ENCODE measurements around the gene NFATC2IP. TPM values are rescaled to one million over a fixed set of nuclear protein-coding genes. Genes with fewer than 3 reads are reported as not detected.

Gene NFATC2IP
- total and polyA plus RNA-seq, 2 of the 8 experiments (the other 6 are each of a cell fraction or from before 2014, with no cell fraction given), result 54.4 to 71.5 TPM

DNA sequence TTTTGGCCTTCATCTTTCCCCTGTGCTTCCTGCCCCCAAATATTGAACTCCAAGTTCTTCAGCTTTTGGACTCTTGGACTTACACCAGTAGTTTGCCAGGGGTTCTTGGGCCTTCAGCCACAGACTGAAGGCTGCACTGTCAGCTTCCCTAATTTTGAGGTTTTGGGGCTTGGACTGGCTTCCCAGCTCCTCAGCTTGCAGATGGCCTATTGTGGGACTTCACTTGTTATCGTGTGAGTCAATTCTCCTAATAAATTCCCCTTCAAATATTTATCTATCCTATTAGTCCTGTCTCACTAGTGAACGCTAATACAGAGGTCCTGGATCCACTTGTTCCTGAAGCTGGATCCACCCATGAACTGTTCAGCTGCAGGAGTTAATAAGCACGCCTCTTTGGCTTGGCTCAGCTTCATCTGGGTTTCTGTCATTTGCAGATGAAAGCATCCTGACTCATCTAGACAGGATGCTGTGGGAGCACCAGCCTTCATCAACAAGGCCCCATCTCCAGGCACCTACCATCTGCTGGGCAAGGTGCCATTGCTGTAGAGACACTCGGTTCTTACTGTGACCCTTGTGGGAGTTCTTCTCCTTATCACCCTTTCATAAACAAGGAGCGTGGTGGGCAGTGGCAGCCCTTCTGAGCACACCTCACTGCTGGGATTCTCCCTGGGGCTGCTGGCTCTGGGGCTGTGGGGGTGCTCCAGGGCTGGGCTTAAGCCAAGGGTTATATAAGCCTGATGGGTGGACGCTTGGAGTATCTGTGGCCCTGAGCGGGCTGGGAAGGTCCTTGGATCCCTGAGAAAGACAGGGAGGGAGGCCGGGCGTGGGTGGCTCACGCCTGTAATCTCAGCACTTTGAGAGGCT is 57.2 kb downstream of the NFATC2IP start:
- no peaks in the 10 kb centered on the region for H4K20me1 ChIP-seq (replicated peaks in 1 of 2; ENCODE audit: control insufficient read depth in 1 of 2, insufficient read depth in 2 of 2, low read length in 2 of 2)
- TF ChIP-seq, protein P1, sequence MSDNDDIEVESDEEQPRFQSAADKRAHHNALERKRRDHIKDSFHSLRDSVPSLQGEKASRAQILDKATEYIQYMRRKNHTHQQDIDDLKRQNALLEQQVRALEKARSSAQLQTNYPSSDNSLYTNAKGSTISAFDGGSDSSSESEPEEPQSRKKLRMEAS (IDR thresholded peaks at IDR 0.05), result no peak
- TF ChIP-seq GTF2F1 (IDR thresholded peaks at IDR 0.05; ENCODE audit: borderline replicate concordance, low read depth, low read length) (no peak), RNF2 (IDR thresholded peaks at IDR 0.05; ENCODE audit: borderline replicate concordance, low read depth, low read length, missing control alignments, poor library complexity, severe bottlenecking) (no peak), EP300 (IDR thresholded peaks at IDR 0.05; ENCODE audit: borderline replicate concordance in 1 of 2, low read depth in 2 of 2, low read length in 2 of 2) (no peak), BACH1 (IDR thresholded peaks at IDR 0.05; ENCODE audit: low read length) (no peak), POLR2A (IDR thresholded peaks at IDR 0.05; ENCODE audit: control extremely low read depth in 1 of 2, low read depth in 2 of 2, low read length in 2 of 2) (no peak), RFX5 (IDR thresholded peaks at IDR 0.05; ENCODE audit: borderline replicate concordance, low read depth, low read length) (no peak), SIX5 (IDR thresholded peaks at IDR 0.05; ENCODE audit: low read depth, low read length) (no peak), TBP (IDR thresholded peaks at IDR 0.05; ENCODE audit: low read depth, low read length) (no peak), SP2 (IDR thresholded peaks at IDR 0.05; ENCODE audit: low read length) (no peak), RAD21 (IDR thresholded peaks at IDR 0.05 in 1 of 2, conservative IDR thresholded peaks at IDR 0.05 in 1 of 2; ENCODE audit: low read depth in 2 of 2, low read length in 2 of 2) (no peak), TCF12 (IDR thresholded peaks at IDR 0.05; ENCODE audit: low read depth, low read length) (no peak)

More for the DNA sequence above, 57.2 kb downstream of the NFATC2IP start:
- Histone ChIP-seq H3K36me3 (ENCODE audit: control insufficient read depth in 2 of 4, insufficient read depth in 4 of 4, low read length in 3 of 4) (no peaks in the 10 kb centered on the region), H3K4ac (replicated peaks; ENCODE audit: insufficient read length, low read depth, low read length) (no peak overlapping the region), H2BK120ac (replicated peaks; ENCODE audit: low read depth, low read length) (no peak overlapping the region), H3K18ac (ENCODE audit: extremely low read depth, low read length) (no peak overlapping the region), H2BK15ac (ENCODE audit: low read length) (no peak overlapping the region), H3K23ac (ENCODE audit: insufficient read length) (no peak overlapping the region), H2BK20ac (ENCODE audit: low read length) (no peak overlapping the region), H3K14ac (ENCODE audit: insufficient read length) (no peak overlapping the region), H3K4me3 (ENCODE audit: extremely low read depth in 1 of 4, insufficient read depth in 2 of 4, low read depth in 3 of 4, low read length in 4 of 4) (no peak overlapping the region), H3K9ac (replicated peaks in 1 of 4; ENCODE audit: extremely low read depth in 1 of 4, low read depth in 3 of 4, low read length in 3 of 4) (no peak overlapping the region), H2AFZ (ENCODE audit: low read length) (no peak overlapping the region), H3K9me3 (ENCODE audit: insufficient read depth in 2 of 2, low read depth in 1 of 2, low read length in 1 of 2) (no peaks in the 10 kb centered on the region), H4K8ac (ENCODE audit: extremely low read depth, insufficient read depth, low read length) (no peak overlapping the region), H2BK5ac (ENCODE audit: low read depth, low read length) (no peak overlapping the region), H2AK5ac (ENCODE audit: low read depth, low read length) (no peak overlapping the region), H4K5ac (ENCODE audit: insufficient read length, low read depth, low read length) (no peak overlapping the region), H3K27me3 (replicated peaks in 1 of 4; ENCODE audit: control insufficient read depth in 3 of 4, extremely low read depth in 1 of 4, insufficient read depth in 3 of 4, low read length in 3 of 4) (no peaks in the 10 kb centered on the region), H3K23me2 (ENCODE audit: low read depth, low read length) (peaks cover 2% of the 10 kb centered on the region; the same call in 1 of the 2 replicates), H3K79me2 (ENCODE audit: control insufficient read depth in 1 of 2, insufficient read depth in 2 of 2, low read length in 2 of 2) (no peaks in the 10 kb centered on the region), H3K4me1 (replicated peaks in 1 of 4; ENCODE audit: control insufficient read depth in 3 of 4, insufficient read depth in 4 of 4, low read length in 3 of 4) (peaks cover 0 to 1% (median 0%) of the 10 kb centered on the region in 4 experiments; a peak in 2 of 7 replicates), H3K79me1 (ENCODE audit: low read depth, low read length) (no peaks in the 10 kb centered on the region), H3K4me2 (ENCODE audit: insufficient read depth in 1 of 2, low read depth in 2 of 2, low read length in 2 of 2) (no peak overlapping the region), H3K27ac (ENCODE audit: low read depth, low read length) (no peak overlapping the region), H3K56ac (replicated peaks; ENCODE audit: insufficient read length, low read depth, low read length) (no peak overlapping the region), H4K91ac (replicated peaks; ENCODE audit: insufficient read length, low read length) (no peak overlapping the region), H2BK12ac (ENCODE audit: low read depth, low read length) (no peak overlapping the region)
- ChIA-PET CTCF (ENCODE audit: partially characterized antibody) (interaction anchor here (1.8 kb wide), 1 partner anchor 30 kb away, joined by 4 read pairs; no protein-coding TSS in a partner anchor), POLR2A (ENCODE audit: partially characterized antibody) (no interaction called here)
- FAIRE-seq (no peak), DNase-seq (ENCODE audit: low read depth in 1 of 2, low spot score in 2 of 2) (no peak)
- WGBS, 2 experiments (ENCODE audit: extremely low coverage in 1 of 2, insufficient coverage in 1 of 2, insufficient read length in 1 of 2, insufficient replicate concordance in 2 of 2, low coverage in 1 of 2, low lambda C conversion rate in 2 of 2, missing lambda C conversion rate in 1 of 2), result 93% methylated on average over 10 of the region's 10 CpGs; no CpG with 5 or more reads in 1 of the 2 experiments

All from H1 (cell line).